NCI-H1694 treated with DMSO at 0.1 percent for 48 hours (cell line): ENCODE measurements around the gene GABBR2.
A peak's percentile ranks its signal among the peaks of the same experiment; 100 is the strongest.

Source experiments
- DNase-seq: peaks from one replicate; lab custom pipeline; 2025; lab: John Stamatoyannopoulos, UW

GABBR2 gene

DNA sequence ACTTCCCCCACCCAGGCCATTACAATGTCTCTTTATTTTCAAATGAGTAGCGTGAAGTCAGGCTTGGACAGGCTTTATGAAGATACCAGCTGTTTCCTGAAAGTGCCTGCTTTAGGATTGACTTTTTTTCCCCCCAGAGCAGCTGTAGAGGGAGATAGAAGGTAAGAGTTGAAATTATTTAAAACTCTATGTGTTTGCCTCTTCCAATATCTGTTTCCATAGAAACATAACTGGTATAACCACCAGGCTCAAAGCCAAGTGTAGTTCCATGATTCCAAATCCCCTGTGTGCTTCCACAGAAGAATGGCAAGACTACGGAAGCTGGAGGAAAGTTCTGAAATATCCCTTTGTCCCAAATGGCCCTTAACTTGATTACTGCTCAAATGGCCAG lies 365.9 kb downstream of the GABBR2 start:
- peak; percentile 92 for DNase-seq

DNA sequence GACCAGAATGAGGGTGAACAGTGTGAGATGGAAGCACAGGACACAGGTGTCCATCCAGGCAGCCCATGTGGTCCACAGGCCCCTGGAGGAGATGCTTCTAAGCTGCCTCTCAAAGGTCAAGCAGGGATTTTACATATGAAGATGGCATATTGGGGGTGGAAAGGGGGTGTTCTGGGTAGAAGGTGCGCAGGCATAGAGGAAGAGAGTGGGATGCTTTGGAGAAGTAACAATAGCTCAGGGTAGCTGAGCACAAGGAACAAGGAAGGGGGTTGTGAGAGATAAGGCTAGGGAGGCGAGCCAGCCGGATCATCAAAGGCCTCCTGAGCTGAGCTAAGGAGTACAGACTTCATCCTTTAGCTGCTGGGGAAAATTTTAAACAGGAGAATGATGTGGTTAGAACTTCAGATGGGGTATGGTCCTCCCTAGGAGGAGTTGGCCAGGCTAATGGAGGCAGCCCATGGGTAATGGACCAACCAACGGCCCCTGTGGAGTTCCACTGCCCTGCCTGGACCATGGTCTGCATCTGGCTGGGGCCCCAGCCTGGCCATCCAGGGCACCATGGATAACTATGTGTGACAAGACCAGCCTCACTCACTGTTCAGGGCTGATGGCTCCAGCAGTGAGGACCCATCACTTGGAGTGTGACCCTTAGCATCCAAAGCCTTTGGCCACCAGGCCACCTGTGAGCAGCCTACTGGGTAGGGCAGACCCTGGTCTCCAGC lies 366.5 kb downstream of the GABBR2 start:
- DNase-seq, result no peak

DNA sequence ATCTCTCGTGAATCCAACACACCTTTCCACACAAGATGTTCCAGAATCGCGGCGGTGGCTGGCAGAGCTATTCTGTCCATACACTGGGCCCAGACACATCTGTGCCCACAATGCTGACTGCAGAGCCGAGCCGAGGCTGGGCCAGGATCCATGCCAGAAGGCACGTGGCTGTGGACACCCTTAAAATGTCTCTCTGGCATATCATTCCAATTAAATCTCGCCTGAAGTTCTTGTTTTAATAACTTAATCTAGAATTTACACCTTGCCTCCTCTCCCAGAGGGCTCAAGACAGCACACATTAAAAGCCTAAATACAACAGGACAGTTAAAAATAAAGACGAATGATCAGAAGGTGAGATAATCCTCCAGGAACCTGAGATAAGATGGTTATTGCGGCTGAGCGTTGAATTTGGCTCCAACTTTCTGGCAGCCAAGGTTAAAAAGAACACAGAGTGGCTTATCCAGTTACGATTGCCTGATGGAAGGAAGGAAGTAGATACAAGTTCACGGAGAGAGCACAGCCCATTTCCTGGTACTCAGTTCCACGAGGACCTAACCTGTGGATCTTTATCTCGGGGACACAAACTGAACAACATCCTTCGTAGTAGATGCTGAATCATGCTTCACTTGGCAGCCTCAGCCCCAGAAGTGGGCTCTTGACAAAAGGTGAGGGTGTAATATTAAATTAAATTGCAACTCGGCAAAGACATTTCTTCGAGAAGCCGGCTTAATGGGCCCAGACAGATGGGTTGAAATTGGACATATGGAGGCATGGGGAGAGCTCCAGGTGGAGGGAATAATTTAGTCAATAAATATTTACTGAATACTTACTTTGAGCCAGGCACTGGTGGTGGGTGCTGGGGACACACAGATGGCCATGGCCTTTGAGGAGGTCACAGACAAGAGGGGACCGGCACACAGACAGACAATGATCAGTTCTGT lies 367.3 kb downstream of the GABBR2 start:
- peak; percentile 49 for DNase-seq

DNA sequence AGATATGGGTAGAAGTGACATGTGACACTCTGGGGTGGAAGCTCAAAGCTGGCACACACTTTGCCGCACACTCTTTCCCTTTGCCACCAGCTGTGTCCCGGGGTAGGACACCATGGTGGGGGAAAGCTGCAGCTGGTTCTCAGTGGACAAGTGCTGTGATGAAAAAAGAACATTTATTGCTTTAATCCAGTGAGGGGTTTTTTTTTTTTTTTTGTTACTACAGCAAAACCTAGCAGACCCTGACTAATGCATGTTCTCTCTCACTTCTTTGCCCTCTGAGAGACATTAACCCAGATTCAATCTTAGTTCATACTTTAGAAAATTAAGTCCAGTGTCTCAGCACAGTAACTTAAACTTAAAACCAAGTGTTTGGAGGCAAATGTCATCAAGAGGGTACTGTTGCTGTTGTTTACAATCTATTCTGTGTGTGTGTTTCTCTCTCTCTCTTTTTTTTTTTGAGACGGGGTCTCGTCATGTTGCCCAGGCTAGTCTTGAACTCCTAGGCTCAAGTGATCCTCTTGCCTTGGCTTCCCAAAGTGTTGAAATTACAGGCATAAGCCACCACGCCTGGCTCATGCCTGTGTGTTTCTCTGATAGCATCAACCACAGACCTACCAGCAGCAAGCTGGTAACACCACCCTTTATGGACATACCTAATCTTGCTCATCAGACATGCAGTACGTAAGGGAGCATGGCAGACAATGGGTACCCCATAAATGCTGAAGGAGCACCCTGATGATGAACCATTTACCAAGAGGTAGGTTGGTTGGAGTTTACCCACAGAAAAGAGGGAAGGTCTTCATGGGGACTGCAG lies 368.5 kb downstream of the GABBR2 start:
- no peak for DNase-seq

DNA sequence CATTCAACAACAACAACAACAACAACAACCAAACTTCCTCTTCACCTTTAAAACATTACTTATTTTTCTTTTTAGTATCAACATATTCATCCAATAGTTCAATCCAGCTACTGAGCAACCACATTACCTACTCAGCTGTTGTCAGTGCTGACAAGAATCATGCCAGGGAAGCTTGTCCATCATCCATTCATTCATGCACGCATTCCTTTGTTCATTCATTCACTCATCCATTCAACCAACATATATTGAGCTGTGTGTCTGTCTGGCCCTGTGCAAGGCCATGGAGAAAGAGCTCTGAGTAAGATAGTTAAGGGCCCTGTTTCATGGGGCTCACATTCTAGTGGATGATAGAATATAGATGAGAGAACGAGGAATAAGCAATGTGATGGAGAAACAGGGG lies 373.1 kb downstream of the GABBR2 start:
- DNase-seq, result no peak

DNA sequence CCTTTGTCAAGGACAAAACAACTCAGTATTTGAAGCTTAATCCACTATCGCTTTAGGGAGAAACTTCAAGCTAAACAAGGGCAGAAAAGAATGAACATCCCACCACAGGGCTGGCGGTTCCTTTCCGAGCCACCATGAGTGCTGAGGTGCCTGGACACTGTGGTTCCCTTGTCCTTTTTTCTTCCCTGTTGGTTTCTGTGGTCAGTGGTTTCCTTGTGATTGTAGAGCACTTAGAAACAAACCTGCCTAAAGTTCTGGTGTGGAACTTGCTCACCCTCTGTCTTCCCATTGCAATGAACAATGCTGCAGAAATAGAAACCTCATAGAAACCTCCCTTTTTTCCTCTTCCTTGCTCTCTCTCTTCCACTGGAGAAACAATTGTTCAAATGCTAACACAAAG lies 373.9 kb downstream of the GABBR2 start:
- no peak for DNase-seq

DNA sequence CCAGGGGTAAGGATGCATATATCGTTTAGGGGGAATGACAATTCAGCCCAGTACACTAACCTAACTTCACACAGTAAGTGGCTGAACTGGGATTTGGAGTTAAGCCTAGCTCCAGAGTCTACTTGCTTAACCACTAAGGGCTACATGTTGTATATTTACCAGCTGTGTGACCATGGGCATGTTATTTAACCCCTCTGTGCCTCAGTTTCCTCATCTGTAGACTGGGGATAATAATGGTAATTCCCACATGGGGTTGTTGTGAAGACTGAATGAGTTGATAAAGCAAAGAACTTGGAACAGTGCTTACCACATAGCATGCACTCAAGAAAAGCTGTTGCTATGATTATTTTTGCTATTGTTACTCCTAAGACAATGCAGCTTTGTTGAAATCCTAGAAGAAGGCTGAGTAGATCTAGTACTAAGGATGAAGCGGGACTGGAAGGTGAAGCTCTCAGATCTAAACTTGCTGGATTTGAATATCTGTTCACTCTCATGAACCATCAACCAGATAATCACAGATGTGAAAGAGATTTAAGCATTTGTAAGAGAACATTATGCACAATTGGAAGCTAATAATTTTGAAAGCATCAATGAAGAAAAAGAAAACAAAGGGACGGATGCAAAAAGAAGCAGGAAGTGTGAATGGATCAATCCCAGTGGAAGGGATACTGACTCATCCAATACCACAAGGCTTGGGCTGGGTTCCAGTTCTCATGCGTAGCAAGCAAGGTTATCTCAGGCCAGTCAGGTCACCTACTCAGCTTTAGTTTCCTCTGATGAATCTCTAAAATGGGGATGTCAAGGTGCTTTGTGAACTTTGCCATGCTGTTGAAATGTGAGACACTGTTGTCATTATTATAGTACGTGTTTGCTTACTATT lies 374.8 kb downstream of the GABBR2 start:
- DNase-seq, result no peak

DNA sequence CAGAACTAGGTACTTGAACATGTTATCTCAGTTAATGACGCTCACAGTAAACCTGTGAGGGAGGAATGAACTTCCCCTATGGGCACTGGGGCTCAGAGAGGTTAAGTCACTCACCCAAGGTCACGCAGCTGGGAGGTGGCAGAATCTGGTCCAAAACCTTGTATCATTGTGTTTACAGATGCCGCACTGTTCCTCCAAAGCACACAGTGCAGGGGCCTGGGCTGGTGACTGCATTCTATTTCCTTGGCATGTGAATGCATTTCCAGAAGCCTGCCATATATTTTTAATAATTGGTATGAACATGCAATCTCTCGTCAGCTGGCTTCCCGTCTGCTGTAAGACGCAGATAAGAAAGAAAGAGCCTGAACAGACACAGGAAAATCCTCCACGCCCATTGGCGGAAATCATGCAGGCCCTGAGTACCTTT lies 376.3 kb downstream of the GABBR2 start:
- DNase-seq, result no peak

DNA sequence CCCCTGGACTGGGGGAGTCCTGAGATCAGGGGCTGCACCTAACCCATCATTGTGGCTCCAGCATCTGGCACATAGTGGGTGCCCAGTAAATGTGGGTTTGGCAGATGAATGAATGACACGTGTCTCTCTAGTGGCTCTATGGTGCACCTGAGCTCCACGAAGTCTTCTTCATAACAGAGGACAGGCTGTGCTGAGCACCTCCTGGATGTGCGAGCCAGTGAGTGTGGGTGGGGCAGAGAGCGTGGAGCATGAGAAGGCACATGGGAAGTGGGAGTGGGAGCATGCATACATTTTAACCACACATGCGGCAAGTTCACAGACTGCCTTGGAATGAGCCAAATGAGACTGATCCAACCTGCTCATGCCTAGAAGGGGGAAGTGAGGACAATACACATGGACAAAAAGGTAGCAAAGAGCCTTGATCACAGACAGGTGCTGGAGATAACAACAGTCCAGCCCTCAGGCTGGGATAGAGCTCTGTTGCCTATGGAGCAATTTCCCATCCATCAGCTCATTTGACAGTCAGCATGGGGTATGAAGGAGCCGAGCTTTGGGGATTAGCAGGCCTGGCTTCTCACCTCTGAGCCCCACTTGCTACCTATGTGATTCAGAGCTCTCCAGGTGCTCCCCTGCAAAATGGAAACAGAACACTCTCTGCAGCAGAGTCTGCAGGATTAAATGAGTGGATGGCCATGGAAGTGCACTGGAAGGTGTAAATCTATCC lies 377.0 kb downstream of the GABBR2 start:
- DNase-seq, result no peak

DNA sequence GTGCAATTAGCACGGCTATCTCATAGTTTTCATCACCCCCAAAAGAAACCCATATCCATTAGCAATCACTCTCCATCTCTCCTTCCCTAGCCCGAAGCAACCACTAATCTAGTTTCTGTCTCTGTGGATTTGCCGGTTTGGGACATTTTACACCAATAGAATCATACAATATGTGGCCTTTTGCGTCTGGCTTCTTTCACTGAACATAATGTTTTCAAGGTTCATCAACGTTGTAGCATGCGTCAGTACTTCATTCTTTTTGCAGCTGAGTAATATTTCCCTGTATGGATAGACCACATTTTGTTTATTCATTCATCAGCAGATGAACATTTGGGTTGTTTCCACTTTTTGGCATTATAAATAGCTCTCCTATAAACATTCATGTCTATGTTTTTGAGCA lies 377.9 kb downstream of the GABBR2 start:
- DNase-seq, result no peak

DNA sequence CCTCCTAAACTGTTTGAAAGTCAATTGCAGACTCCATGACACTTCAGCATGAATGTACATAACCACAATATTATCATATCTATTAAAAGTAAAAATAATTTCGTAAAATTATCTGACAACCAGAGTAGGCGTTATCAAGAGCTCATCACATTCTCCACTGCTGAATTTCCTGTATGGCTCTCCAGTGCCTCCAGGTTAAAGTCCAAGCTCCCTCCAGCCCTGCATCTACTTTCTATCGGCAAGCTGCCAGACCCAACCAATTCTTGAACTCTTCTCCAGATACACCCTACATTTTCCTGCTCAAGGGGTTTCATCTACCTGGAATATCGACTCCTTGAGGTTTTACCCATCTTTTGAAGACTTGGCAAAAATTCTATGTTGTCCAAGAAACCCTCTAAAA lies 378.8 kb downstream of the GABBR2 start:
- DNase-seq, result no peak

DNA sequence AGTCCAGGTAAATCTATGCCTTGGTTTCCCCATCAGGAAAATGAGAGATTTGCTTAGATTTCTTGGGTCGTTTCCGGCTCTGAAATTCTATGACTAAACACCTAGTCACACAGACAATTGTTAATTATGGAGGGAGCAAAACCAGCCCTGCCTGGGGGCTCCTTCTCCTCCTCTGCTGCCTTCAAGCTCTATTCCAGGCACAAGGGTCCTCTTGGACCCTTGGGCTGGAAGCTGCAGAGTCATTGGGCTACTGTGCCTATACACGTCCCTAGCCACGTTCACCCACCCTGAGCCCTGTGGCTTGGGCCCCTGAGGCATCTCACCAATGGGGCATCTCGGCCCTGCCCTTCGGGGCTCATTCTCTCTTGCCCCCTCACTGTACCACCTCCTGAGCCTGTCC lies 379.5 kb downstream of the GABBR2 start:
- no peak for DNase-seq

DNA sequence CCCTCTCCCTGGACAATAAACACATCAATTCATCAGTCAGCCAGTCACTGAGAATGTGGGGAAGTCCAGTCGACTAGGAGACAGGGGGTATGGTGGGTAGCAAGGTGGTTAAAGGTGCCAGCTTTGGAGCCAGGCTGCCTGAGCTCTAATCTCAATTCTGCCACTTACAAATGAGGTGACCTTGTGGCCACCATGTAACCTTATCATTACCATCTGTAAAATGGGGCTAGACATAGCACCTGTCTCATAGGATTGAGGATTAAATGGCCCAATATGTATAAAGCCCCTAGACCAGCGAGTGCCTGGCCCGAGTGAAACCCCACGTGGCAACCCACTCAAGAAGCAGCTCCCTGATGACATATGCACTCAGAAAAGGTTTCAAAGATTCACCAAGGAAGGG lies 380.0 kb downstream of the GABBR2 start:
- DNase-seq, result no peak

DNA sequence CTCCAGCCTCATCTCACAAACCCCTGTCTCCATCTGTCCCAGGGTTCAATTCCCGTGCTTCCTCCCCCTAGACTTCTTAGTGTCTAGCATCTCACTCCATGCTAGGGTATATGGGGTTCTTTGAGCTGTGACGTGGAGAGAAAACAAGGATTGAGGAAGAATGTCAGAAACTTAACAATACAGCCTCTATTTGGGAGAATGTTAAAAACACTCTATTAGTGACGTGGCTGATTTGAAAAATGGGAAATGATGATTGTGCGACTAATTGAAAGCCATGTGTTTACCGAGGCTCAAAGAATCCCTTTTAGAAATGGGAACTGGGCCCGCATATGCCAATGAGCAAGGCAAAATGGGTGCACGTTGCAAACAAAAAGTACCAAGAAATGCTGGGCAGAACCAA lies 380.6 kb downstream of the GABBR2 start:
- no peak for DNase-seq

DNA sequence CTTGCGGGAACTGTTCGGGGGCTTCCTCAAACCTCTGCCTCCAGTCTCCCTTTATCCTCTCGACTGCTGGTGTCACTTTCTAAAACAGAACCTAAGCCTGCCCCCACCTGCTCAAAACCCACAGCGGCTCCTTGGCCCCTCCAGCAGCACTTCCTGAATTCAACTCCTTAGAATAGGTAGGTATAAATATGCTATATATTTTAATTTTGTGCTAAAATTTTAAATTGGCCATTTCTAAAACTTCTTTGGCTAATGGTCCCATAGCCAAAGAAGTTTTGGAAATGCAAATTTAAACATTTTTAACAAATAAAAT lies 381.5 kb downstream of the GABBR2 start:
- no peak for DNase-seq

DNA sequence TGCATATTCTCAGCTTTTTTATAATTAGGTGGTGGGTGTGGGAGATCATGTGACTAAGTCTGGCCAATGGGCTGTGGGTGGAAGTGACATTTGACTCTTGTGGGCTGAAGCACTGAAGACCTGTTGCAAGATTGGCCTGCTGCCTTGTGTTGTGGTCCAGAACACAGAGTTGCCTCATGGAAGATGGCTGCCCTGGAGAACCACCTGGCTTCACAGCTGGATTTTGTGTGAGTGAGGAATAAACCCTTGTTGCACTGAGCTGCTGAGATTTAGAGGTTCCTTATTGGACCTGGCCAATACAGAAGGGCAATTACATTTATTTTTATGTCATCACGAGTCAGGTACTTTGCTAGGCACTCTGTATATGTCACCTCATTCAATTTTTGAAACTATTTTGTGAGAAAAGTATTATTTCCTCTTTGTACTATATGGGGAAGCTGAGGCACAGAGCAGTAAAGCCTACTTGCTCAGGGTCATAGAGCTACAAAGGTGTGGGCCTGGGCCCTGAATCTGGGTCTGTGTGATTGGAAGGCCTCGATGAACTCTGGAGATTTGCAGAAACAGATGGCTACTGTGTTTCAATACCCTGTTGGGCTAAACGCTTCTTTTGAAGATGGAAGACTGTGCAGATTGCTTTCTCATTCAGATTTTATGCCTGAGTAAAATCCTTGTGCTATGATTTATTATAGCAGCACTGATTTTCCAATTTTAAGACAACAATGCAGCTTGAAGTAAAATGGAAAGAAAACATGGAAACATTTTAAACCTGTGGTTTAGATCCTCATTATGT lies 382.1 kb downstream of the GABBR2 start:
- DNase-seq, result no peak

DNA sequence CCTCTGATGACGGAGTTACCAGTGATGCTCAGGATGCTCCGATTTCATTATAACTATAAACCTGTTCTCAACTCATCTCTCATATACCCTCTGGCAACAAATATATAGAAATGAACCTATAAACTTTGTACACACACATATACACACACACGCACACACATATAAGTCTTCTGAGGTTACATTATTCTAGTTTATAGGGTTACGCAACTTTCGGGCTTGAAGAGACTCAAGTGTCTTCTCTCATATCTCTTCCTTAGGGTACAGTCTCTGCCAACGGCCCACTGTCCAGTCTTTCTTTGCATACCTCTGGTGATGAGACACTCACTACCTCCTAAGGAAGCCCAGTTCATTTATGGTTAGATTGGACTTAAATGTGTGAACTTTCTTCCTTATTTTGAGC lies 383.9 kb downstream of the GABBR2 start:
- DNase-seq, result no peak

DNA sequence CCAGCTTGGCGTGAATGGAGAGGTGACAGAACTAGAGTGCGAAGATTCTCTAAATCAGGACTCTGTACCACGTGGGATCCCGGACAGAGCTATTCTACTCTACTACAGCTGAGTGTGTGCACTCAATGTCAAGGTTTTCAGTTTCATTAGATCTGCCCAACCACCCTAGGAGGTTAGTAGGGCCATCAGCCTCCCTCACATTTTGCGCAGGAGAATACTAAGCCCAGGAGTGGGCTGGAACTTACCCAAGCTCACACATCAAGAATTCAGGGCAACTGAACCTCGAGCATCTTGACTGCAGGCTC lies 385.0 kb downstream of the GABBR2 start:
- no peak for DNase-seq

DNA sequence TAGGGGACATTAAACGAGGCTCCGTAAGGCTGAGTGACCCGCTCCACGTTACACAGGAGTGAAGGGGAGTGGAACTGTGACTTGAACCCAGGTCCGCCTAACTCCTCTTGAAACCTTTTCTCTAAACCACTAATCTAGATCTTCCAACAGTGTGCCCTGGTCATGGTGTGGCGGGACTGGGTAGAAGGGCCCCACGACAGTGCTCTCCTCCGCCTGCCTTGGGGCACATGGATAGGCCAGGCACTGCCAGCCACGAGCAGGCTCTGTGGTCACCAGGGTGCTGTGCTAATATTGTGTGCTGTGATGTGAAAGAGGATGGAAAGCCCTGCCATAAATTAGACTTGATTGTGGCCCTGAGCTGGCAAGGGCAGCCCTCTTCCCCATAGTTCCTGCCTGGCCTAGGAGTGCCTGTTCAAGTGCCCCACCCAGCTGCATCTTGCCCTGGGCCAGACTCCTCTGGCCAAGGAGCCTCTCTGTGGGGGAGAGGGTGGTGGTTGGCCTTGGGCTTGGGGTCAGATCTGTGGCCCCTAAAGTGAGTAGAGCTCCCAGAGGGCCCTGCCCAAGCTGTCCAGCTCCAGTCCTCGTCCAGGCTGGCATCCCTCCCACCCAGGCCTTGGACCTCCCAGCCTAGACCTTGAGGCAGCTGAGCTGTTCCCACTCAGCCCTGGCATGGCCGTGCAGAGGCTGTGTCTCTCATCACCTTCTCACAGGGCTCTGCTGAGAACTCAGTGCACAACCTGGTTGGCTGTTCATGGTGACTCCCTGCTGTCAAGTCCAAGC lies 385.5 kb downstream of the GABBR2 start:
- no peak for DNase-seq

DNA sequence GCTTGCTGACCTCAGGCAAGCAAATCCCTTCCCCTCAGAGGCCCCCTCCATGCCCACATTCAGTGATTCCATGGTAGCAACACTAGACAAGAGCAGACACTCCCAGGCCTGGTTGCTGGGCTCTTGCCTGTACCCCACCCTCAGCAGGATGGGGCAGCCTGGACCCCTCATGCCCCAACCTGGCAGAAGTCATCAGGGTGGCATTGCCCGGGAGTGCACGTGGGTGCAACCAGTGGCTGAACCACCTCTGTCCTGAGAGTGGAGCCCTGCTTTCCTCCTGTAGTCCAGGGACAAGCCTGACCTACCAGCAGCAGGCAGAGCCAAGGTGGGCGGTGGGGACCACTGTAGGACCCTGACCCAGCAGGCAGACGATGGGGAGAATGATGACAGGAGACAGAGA lies 387.5 kb downstream of the GABBR2 start:
- DNase-seq, result no peak
